ENCODE data around the gene MLN. TPM values are rescaled to one million over a fixed set of nuclear protein-coding genes. Genes with fewer than 3 reads are reported as not detected.

MLN gene
- polyA plus RNA-seq, 1 donor from 2014 or later: not detected

GRCh38 chr6:33761581-33761921 is 42.3 kb downstream of the MLN start:
- H3K4me2 ChIP-seq (ENCODE audit: low read length): no peak overlapping the region
- no peak overlapping the region for H2AFZ ChIP-seq (ENCODE audit: low read depth, low read length)
- H3K9me2 ChIP-seq (ENCODE audit: insufficient read depth, low read length): no peaks in the 10 kb centered on the region
- no peak overlapping the region for H3K4me3 ChIP-seq (ENCODE audit: low read length)
- TF ChIP-seq, protein P1, sequence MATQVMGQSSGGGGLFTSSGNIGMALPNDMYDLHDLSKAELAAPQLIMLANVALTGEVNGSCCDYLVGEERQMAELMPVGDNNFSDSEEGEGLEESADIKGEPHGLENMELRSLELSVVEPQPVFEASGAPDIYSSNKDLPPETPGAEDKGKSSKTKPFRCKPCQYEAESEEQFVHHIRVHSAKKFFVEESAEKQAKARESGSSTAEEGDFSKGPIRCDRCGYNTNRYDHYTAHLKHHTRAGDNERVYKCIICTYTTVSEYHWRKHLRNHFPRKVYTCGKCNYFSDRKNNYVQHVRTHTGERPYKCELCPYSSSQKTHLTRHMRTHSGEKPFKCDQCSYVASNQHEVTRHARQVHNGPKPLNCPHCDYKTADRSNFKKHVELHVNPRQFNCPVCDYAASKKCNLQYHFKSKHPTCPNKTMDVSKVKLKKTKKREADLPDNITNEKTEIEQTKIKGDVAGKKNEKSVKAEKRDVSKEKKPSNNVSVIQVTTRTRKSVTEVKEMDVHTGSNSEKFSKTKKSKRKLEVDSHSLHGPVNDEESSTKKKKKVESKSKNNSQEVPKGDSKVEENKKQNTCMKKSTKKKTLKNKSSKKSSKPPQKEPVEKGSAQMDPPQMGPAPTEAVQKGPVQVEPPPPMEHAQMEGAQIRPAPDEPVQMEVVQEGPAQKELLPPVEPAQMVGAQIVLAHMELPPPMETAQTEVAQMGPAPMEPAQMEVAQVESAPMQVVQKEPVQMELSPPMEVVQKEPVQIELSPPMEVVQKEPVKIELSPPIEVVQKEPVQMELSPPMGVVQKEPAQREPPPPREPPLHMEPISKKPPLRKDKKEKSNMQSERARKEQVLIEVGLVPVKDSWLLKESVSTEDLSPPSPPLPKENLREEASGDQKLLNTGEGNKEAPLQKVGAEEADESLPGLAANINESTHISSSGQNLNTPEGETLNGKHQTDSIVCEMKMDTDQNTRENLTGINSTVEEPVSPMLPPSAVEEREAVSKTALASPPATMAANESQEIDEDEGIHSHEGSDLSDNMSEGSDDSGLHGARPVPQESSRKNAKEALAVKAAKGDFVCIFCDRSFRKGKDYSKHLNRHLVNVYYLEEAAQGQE (IDR thresholded peaks at IDR 0.05; ENCODE audit: borderline replicate concordance): no peak
- TF ChIP-seq TAF1 (IDR thresholded peaks at IDR 0.05; ENCODE audit: low read depth): no peak
- TF ChIP-seq RAD21 (conservative IDR thresholded peaks at IDR 0.05): no peak
- no peak for TF ChIP-seq EP300 (conservative IDR thresholded peaks at IDR 0.05; ENCODE audit: poor library complexity, severe bottlenecking)
- no peak for TF ChIP-seq MXI1 (conservative IDR thresholded peaks at IDR 0.05; ENCODE audit: poor library complexity, severe bottlenecking)
- no peak for TF ChIP-seq POLR2AphosphoS5 (IDR thresholded peaks at IDR 0.05)
- TF ChIP-seq CTCF (IDR thresholded peaks at IDR 0.05; ENCODE audit: poor library complexity, severe bottlenecking): no peak
- no peak for TF ChIP-seq EZH2 (IDR thresholded peaks at IDR 0.05; ENCODE audit: borderline replicate concordance, insufficient read depth, low read length, poor library complexity, severe bottlenecking)
- no peak for TF ChIP-seq SMC3 (conservative IDR thresholded peaks at IDR 0.05; ENCODE audit: poor library complexity)
- H3K27me3 ChIP-seq (ENCODE audit: insufficient read depth, low read depth, low read length): no peaks in the 10 kb centered on the region
- no peaks in the 10 kb centered on the region for H3K36me3 ChIP-seq (ENCODE audit: insufficient read depth, low read length)
- H3F3A ChIP-seq (ENCODE audit: insufficient read depth, low read length, poor library complexity, severe bottlenecking): no peaks in the 10 kb centered on the region
- no peaks in the 10 kb centered on the region for H3K79me2 ChIP-seq (replicated peaks; ENCODE audit: insufficient read depth, low read length)
- H3K9me3 ChIP-seq (ENCODE audit: low read length): no peaks in the 10 kb centered on the region
- H4K20me1 ChIP-seq (ENCODE audit: insufficient read depth): no peaks in the 10 kb centered on the region
- no peak overlapping the region for H3K9ac ChIP-seq (ENCODE audit: low read length)
- no peak overlapping the region for H3K27ac ChIP-seq (ENCODE audit: low read length)

DNA sequence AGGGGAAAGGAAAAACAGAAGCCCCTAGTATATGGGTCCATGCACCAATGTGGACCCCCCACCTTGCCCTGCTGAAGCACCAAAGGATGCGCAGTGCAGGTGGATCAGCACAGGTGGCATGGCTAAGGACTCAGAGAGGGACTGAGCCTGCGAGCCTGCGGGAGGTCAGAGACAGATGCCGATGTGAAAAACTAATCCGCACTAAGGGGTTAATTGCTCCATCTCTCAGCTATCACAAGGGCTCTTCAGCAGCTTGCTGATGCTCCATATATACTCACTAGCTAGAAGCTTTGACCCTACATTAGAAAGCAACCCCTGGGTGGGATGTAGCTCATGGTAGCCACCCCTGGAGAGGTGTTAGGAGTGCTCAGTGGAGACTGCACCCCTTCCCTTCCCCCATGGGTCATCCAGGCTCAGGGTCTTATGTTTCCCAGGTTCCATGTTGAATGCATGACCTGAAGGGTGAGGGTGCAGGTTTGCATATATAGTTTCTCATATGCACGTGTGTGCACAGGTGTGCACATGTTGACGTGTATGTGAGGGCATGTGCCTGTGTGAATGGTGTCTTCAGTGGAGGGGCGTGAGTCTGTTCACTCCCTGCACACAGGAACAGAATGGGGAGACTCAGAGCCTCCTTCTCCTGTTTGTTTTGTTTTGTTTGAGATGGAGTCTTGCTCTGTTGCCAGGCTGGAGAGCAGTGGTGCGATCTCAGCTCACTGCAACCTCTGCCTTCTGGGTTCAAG is 43.7 kb downstream of the MLN start:
- no peaks in the 10 kb centered on the region for H3K9me3 ChIP-seq (ENCODE audit: low read length)
- H3K27ac ChIP-seq (ENCODE audit: low read length): no peak overlapping the region
- H3F3A ChIP-seq (ENCODE audit: insufficient read depth, low read length, poor library complexity, severe bottlenecking): no peaks in the 10 kb centered on the region
- no peak overlapping the region for H3K4me2 ChIP-seq (ENCODE audit: low read length)
- H3K4me3 ChIP-seq (ENCODE audit: low read length): no peak overlapping the region
- no peak overlapping the region for H3K9ac ChIP-seq (ENCODE audit: low read length)
- no peaks in the 10 kb centered on the region for H3K9me2 ChIP-seq (ENCODE audit: insufficient read depth, low read length)
- TF ChIP-seq RAD21 (conservative IDR thresholded peaks at IDR 0.05) (no peak), MXI1 (conservative IDR thresholded peaks at IDR 0.05; ENCODE audit: poor library complexity, severe bottlenecking) (no peak), SMC3 (conservative IDR thresholded peaks at IDR 0.05; ENCODE audit: poor library complexity) (no peak), EP300 (conservative IDR thresholded peaks at IDR 0.05; ENCODE audit: poor library complexity, severe bottlenecking) (no peak), TAF1 (IDR thresholded peaks at IDR 0.05; ENCODE audit: low read depth) (no peak), POLR2AphosphoS5 (IDR thresholded peaks at IDR 0.05) (no peak), EZH2 (IDR thresholded peaks at IDR 0.05; ENCODE audit: borderline replicate concordance, insufficient read depth, low read length, poor library complexity, severe bottlenecking) (no peak), CTCF (IDR thresholded peaks at IDR 0.05; ENCODE audit: poor library complexity, severe bottlenecking) (no peak)
- TF ChIP-seq, protein P1 (IDR thresholded peaks at IDR 0.05; ENCODE audit: borderline replicate concordance): no peak
- H3K79me2 ChIP-seq (replicated peaks; ENCODE audit: insufficient read depth, low read length): no peaks in the 10 kb centered on the region
- no peaks in the 10 kb centered on the region for H4K20me1 ChIP-seq (ENCODE audit: insufficient read depth)
- no peak overlapping the region for H2AFZ ChIP-seq (ENCODE audit: low read depth, low read length)
- H3K27me3 ChIP-seq (ENCODE audit: insufficient read depth, low read depth, low read length): no peaks in the 10 kb centered on the region
- H3K36me3 ChIP-seq (ENCODE audit: insufficient read depth, low read length): no peaks in the 10 kb centered on the region

Data from neural cell (in vitro differentiated cells).